ENCODE results near the gene MAP4K4. TPM values are rescaled to one million over a fixed set of nuclear protein-coding genes. Genes with fewer than 3 reads are reported as not detected.

The MAP4K4 gene
- total RNA-seq, 1 experiment from 2014 or later = 132 TPM

DNA sequence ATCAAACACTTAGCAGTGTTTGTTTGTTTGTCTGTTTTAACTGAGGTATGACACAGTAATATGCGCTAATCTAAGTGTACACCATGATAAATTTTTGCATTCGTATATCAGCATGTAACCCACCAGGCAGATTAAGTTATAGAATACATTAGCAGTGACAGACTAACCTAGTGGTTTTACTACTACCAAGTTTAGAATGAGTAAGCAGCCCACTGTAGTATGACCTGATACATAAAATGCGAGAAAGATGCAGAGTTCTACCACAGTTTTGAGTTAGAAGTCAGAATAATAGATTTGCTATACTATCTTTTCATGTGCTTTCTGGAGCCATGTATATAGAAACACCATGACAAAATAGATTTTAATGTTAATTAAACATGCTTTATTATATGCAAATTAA, 19.1 kb upstream of the MAP4K4 start:
- no peak overlapping the region for H3K27ac ChIP-seq (ENCODE audit: insufficient read length, low read depth, low read length)
- H3K4me2 ChIP-seq (ENCODE audit: insufficient read depth, insufficient read length, low read length) = no peak overlapping the region
- H2AK5ac ChIP-seq (ENCODE audit: insufficient read length, low read length) = no peak overlapping the region
- no peaks in the 10 kb centered on the region for H3K27me3 ChIP-seq (ENCODE audit: insufficient read depth, low read length)
- H3K18ac ChIP-seq (ENCODE audit: insufficient read length, low read depth, low read length) = no peak overlapping the region
- no peak overlapping the region for H4K91ac ChIP-seq (ENCODE audit: insufficient read length, low read depth, low read length)
- H2BK5ac ChIP-seq (ENCODE audit: insufficient read length, low read length) = no peak overlapping the region
- no peak overlapping the region for H2BK15ac ChIP-seq (ENCODE audit: low read depth, low read length)
- no peak for DNase-seq
- no peak overlapping the region for H4K5ac ChIP-seq (ENCODE audit: insufficient read length, low read depth, low read length)
- no CpG with 5 or more reads among the region's 3 CpGs for WGBS (ENCODE audit: extremely low coverage, insufficient read length, low lambda C conversion rate)
- H3K79me1 ChIP-seq (ENCODE audit: insufficient read depth, low read depth, low read length, poor library complexity, severe bottlenecking) = no peaks in the 10 kb centered on the region
- H2BK120ac ChIP-seq (ENCODE audit: low read depth, low read length, poor library complexity, severe bottlenecking) = no peak overlapping the region
- H3K23me2 ChIP-seq (ENCODE audit: insufficient read length, low read depth, low read length, poor library complexity, severe bottlenecking) = no peaks in the 10 kb centered on the region
- TF ChIP-seq, protein P1, sequence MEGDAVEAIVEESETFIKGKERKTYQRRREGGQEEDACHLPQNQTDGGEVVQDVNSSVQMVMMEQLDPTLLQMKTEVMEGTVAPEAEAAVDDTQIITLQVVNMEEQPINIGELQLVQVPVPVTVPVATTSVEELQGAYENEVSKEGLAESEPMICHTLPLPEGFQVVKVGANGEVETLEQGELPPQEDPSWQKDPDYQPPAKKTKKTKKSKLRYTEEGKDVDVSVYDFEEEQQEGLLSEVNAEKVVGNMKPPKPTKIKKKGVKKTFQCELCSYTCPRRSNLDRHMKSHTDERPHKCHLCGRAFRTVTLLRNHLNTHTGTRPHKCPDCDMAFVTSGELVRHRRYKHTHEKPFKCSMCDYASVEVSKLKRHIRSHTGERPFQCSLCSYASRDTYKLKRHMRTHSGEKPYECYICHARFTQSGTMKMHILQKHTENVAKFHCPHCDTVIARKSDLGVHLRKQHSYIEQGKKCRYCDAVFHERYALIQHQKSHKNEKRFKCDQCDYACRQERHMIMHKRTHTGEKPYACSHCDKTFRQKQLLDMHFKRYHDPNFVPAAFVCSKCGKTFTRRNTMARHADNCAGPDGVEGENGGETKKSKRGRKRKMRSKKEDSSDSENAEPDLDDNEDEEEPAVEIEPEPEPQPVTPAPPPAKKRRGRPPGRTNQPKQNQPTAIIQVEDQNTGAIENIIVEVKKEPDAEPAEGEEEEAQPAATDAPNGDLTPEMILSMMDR (conservative IDR thresholded peaks at IDR 0.05) = no peak
- no peaks in the 10 kb centered on the region for H3K79me2 ChIP-seq (ENCODE audit: insufficient read depth, low read length)
- H3K4me3 Mint-ChIP-seq = no peak overlapping the region
- H4K8ac ChIP-seq (replicated peaks; ENCODE audit: insufficient read length, low read depth, low read length) = no peak overlapping the region
- no peak overlapping the region for H3K56ac ChIP-seq (ENCODE audit: insufficient read length, low read depth, low read length)
- no peak overlapping the region for H3K14ac ChIP-seq (ENCODE audit: insufficient read depth, low read length)
- H3K9me3 ChIP-seq (ENCODE audit: control insufficient read depth, low read depth, low read length) = no peaks in the 10 kb centered on the region
- H3K27ac Mint-ChIP-seq = no peak overlapping the region
- H3K4ac ChIP-seq (ENCODE audit: low read depth, low read length) = no peak overlapping the region
- no peaks in the 10 kb centered on the region for H3K36me3 Mint-ChIP-seq (ENCODE audit: insufficient read depth in 1 of 3, low read depth in 3 of 3)
- H3K23ac ChIP-seq (ENCODE audit: insufficient read length, low read depth, low read length) = no peak overlapping the region
- no peak overlapping the region for H3K9ac ChIP-seq (ENCODE audit: extremely low read depth, insufficient read length, low read length)
- no peak overlapping the region for H3T11ph ChIP-seq (ENCODE audit: low read length)
- H2AFZ ChIP-seq (ENCODE audit: low read length) = no peak overlapping the region
- no peak overlapping the region for H2BK12ac ChIP-seq (ENCODE audit: insufficient read length, low read depth, low read length)
- no peak overlapping the region for H2BK20ac ChIP-seq (ENCODE audit: low read depth, low read length, poor library complexity, severe bottlenecking)
- no peaks in the 10 kb centered on the region for H3K4me1 Mint-ChIP-seq
- H4K20me1 ChIP-seq (ENCODE audit: control insufficient read depth, insufficient read depth, insufficient read length) = no peaks in the 10 kb centered on the region
- H3K4me1 ChIP-seq (ENCODE audit: insufficient read depth, low read length) = no peaks in the 10 kb centered on the region; the same call in 1 of the 2 replicates
- H3K27me3 Mint-ChIP-seq (ENCODE audit: low read depth) = no peaks in the 10 kb centered on the region
- peaks cover 0 to 2% of the 10 kb centered on the region in 2 experiments; a peak in 1 of 5 replicates for H3K9me3 Mint-ChIP-seq

Measured in H9 (cell line).